SKM-1 treated with dmso at 0.1 percent for 144 hours (cell line): ENCODE results near the gene SULT1C2.

ENCODE experiments used
- DNase-seq: peaks from one replicate; lab custom pipeline; 2025; ENCODE audit not compliant: unreplicated experiment; lab: John Stamatoyannopoulos, UW

Gene SULT1C2

DNA sequence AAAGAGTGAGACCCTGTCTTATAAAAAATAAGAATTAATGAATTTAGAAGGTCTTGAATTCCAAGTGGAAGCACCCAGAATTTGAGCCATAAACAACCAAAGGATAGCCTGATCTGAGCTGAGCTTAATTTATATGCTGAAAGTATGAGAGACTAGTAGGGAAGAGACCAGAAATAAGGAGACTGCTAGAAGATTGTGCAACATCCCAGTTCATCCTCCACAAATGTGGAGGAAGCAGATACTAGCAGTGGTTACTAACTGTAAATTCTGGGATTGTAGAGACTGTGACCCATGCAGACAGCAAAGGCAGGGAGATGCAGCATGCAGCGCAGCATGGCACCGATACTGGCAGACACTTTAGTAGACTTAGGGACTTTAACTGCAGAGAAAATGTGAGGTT lies 1.5 kb upstream of the SULT1C2 start:
- peak; percentile 17 for DNase-seq

DNA sequence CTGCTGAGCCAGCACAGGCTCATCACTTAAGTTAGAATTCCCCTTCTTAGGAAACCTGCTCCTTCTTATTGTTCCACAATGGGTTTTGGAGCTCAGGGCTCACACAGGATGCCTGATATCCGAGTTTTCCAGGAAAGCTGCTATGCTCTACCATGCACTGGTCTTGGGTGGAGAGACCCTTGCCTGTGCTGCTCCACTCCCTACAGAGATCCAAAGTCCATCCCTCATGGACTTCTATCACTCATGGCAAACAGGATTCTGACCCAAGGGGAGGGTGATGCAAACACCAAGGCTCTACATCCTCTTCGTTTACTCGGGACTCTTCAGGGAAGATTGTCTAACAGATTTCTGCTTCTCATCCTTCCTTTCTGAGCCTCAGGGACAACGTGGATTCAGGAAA lies 5.2 kb downstream of the SULT1C2 start:
- no peak for DNase-seq

DNA sequence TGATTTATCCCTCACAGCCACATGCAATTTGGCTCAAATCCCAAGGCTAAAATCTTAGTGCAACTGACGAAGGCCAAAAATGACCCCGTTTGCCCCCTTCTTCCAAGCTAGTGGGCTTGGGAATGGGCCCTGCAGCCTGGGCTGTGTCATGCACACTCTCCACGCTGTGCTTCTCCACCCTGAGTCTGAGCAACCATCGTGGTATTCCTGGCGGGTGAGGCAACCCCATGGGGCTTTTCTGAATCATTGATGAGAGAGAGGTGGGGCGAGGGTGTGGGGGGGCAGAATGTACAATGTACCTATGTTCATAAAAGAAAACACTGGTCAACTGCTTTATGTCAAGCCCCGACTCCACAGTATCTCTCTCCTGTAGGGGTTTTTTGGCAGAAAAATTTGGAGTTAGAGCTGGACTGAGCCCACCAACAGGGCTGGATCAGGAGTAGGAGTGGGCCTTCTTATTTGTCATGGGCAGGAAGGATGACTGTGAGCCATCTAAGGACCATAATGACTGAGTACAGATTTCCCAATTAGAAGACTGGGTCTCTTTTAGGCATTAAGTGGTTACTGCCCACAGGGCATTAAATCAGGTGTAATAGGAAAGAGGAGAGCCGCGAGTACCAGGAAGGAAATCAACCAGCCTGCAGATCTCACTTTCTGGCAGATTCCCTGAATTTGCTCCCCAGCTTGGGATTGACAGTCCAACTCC lies 8.9 kb downstream of the SULT1C2 start:
- DNase-seq = no peak

DNA sequence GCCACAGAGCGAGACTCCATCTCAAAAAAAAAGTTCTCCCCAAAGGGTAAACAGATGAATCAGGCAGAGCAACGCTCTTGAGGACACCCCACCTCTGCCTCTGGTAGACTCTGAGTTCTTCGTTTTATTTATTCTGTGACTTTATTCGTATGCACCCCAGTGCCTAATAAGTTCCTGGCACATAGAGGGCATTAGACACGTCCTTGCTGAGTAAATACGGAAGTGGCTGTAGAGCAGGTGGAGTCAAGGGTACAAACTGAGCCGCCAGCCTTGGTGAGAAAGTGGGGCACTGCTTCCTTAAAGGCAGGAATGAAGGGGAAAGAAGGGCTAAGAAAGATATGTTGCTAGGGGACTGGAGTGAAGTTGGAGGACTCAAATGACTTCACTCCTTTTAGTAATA lies 12.9 kb downstream of the SULT1C2 start:
- no peak for DNase-seq

DNA sequence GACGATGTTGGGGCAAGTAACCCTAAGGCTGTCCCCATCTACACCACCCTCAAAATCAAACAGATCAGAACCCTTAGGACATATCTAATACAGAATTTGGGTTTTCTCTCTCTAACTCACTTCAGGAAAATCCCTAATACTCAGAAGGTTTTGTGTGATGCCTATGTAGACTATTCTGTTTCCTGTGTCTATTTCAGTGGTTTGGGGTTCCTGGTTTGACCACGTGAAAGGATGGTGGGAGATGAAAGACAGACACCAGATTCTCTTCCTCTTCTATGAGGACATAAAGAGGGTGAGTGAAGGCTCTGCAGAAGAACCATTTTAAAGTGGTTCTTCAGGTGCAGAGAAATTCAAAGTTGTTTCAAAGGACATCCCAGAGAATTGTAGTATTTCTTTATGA lies 16.3 kb downstream of the SULT1C2 start:
- no peak for DNase-seq

DNA sequence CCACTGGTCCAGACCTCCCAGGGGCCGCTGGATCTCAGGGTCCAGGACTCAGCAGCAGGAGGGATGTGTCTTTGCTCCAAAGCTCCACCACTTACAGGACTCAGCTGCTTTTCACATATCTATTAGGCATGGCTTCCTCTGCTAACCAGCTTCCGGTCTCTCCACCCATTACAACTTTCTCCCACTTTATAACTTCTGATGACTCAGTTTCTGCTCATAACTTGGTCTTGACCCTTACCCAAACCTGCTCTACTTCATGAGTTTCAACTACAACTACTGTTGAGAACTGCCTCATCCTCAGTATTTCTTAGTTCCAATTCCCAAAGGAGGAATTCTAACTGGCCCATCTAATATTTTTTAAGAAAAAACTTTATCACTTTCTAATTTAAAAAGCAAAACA lies 17.2 kb downstream of the SULT1C2 start:
- no peak for DNase-seq

DNA sequence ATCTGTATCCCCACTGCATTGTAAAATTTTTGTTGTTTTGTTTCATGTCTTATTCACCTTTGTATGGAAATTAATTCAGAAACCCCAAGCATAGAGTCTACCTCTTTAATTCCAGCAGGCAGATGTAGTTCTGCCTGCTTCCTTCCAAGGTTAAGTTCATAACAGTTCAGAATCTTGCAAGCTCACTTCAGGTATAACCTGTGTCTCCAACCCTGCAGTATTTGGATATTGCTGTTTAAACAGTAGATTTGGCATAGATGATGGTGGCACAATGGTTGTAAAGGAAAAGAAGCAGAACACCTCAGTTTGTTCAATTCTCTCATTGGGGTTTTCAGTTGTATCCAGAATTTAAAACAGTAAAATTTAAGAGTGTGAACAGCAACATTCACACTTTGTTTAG lies 21.2 kb downstream of the SULT1C2 start:
- DNase-seq = no peak

DNA sequence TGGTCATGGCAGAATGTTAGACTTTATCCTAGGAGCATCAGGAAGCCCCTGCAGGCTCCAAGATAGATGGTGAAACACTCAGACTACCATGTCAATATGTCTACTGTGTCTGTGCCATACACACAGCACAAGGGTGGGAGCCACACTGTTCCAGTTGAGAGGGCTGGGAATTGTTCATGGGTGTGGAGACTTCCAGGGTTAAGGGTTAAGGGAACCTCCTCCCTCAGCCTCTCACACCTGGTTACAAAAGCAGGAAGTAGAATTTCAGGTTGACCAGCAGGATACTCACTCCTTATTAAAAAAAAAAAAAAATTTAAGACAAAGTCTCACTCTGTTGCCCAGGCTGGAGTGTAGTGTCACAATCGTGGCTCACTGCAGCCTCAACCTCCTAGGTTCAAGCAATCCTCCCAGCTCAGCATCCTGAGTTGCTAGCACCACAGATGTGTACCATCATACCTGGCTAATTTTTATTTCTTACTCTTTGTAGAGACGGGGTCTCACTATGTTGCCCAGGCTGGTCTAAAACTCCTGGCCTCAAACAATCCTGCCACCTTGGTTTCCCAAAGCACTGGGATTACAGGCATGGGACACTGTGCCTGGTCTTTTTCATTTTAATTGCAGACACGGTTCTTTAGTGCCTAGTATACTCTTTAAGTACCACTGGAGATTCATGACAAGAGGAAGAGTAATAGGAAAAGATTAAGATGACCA lies 26.0 kb downstream of the SULT1C2 start:
- DNase-seq = no peak

DNA sequence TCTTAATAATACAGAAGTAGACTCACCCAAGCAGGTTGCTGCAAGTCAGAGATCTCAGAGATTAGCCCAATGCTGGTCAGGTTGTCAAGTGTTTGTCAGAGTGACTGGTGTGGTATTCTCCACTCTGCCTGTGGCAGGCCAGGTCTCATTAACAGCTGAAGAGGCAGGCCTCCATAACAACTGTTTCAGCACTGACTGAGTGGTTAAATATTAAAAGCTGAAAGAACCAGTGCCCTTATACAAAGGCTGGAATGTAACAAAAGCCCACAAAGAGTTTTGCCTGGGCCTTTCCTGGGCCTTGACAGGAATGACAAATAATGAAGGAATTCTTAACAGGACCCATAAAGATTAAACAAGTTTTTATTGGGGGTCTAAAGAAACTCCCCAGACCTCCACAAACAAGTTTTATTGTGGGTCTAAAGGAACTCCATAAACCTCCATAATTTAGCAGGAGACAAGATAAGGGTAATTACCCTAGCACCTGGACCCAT lies 26.8 kb downstream of the SULT1C2 start:
- no peak for DNase-seq

DNA sequence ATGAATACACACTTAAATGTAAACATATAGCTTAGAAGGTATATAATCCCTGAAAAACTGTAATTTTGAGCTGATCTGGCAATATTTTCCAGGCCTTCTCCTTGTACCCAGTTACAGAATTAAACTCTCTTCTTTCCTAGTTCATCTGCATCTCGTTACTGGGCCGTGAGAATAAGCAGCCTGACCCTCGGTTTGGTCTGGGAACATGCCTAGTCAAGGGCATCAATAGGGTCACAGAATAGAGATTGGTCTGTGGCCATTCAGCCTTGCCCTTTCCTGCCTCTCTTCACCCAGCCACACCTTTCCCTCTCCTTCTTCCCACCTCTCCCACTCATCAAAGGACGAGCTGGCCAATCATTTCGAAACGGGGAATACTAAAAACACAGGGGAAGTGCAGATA lies 27.3 kb downstream of the SULT1C2 start:
- no peak for DNase-seq

DNA sequence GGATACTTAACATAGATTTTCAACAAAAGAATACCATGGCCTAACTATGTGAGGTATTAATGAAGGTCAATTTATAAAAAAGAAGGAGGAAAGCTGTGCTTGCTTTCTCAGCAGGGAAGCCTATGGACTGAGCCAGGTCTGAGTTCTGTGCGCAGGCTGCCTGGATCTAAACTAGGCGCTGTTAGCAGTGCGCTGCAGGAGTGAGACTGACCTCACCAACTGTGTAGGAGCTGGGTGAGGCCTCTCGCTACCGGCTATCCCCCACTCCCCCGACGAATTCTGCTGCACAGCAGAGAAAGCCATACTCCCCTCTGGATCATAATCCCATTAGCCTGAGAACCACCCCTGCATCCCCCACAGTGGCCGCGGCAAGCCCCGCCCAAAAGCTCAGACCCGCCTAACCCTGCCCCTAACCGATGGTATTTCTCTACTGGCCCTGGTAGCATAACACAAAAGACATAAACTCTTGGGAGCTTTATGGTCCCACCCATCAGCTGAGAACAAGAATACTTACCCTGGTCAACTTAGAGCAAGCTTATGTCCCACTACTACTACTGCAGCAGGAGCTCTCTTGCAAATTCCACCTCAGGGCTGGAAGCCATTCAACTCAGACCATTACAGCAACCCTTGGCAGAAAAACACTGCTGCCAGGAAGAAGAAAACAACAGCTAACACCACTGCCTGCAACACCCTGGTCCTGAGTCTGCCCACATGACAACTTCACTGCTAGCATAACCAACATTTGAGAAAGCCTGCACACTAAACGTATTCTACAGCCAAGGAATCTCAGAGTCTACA lies 28.0 kb downstream of the SULT1C2 start:
- DNase-seq = no peak

DNA sequence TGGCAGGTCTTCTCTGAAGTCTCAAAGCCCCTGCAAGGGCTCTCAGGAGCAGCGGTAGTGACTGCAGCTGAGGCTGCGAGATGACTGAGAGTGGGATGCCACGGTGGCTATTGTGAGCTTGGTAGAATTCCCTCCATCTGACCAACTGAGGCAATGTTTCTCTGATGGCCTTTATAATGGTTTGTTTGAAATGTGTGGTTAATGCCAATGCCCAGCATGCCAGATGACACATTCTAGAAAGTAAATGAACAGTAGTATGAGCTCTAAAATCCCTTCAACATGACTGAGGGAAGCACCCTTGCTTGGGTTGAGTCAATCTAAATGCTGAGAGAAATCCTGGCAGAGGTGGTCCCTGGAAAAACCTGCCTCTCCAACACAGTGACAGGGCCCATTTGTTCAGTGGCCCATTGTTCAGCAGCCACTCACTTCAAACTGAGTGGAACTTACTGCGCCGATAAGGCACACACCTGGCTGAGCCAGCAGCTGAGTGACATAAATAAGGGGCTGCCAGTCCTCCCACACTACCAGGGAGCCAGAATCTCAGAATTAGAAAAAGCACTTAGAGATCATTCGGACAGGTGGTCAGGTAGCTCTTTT lies 31.7 kb downstream of the SULT1C2 start:
- no peak for DNase-seq

DNA sequence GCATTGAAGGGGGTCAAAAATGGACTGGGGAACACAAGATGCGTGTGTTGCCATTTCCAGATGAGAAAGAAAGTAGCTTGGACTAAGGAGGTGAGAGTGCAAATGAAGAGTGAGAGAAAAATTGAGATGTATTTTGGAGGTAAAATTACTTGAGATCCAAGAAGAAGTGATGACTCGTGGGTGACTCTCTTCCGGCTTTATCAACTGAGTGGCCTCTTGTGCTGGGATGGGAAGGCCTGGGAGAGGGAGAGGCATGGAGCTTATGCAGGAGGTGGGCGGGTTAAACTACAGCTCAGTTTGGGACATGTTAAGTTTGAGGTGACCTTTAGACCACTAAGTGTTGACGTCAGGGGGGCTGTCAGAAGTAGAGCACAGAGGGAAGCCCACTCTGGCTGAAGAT lies 34.9 kb downstream of the SULT1C2 start:
- DNase-seq = no peak

DNA sequence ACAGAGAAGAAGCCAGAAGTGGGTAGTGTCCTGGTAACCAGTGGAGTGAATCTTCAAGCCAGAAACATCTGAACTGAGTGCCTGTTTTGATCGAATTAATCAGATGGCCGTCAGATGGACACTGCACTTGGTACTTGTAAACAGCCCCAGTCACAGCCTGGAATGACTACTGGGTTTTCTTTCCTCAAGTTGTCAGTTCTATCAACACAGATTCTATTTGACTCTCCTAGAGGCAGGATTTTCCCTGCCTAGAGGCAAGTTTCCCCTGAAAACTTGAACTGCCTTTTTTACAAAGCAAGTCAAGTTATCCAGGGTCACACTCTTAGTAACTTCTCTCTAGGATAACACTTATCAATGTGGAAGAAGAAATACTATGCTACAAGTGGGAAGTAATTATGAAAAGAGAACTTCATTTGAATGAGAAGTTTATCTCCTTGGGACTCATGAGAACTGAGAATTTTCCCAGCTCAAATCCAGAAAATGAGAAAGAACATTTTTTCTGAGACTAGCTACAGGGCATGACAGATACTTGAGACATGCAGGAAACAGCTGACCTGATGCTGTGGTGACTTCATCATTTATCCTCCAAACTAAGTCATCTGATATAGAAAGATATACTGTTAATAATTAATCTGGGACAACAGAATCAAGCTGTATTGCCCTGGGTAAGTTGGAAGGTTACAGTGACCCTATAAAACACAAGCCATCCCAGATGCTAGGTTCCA lies 36.0 kb downstream of the SULT1C2 start:
- no peak for DNase-seq

DNA sequence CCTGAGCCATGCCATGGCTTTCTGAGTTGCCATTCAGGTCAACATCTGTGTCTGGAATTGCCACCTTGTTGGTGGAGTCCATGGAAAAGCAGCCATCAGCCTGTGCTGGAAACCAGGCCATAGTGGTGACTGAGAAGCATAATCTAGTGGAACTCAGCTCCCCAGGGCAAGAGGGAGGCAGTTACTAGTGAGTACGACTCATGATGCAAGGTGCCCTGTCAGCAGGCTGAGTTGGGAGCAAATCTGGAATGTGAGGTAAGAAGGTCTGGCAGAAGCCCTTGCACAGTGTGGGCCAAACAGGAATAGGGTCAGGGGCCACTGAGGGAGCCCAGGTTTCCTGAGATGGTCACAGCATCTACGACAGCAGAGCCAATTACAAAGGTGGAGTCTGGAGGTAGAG lies 37.1 kb downstream of the SULT1C2 start:
- DNase-seq = no peak

DNA sequence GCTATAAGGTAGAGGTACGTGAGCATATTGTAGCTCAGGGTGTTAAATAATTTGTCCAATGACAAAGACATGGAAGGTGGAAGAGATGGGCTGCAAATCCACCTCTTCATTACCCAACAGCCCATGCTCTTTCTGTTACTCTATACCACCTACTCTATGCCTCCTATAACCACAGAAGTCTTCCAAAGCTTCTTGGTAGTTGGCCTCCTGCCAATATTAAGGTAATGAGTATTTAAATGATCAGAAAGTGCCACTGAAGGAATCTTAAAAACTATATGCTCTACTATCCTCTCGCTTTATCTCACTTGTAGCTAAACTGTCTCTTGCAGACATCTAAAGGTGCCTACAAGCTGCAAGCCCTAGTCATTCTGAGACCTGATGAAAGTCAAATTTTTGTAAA lies 41.1 kb downstream of the SULT1C2 start:
- DNase-seq = no peak

DNA sequence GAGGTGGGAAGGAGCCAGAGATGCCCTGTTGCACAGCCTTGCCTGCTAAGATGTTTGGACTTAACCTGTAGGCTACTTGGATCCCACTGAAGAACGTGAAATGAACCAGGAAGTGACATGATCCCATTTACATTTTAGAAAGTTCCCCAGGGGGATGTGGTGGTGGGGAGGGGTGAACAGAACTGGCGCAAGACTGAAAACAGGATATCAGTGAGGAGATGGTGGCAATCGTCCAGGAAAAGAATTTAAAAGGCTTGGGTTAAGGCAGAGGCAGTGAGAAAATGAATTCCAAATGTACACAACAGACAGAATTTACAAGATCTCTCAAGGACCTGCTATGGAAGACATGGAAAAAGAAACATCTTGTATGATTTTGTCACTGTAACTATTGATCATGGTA lies 42.3 kb downstream of the SULT1C2 start:
- no peak for DNase-seq

DNA sequence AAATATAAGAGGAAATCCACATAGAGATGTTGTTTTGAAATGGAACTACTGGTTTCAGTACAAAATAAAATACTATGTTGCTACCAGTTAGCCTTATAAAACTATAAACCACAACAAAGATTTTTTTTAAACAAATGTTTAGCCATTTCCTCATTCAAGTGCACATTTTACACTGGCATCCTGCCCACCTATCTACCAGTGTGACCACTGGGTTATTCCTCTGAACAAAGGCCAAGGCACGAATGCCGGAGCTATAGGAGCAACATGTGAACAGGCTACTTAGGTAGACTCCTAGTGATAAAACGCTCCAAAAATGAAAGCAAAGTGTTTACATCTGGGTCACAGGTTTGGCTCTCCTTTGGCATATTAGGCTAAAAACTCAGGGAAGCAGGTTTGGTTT lies 57.3 kb downstream of the SULT1C2 start:
- no peak for DNase-seq

DNA sequence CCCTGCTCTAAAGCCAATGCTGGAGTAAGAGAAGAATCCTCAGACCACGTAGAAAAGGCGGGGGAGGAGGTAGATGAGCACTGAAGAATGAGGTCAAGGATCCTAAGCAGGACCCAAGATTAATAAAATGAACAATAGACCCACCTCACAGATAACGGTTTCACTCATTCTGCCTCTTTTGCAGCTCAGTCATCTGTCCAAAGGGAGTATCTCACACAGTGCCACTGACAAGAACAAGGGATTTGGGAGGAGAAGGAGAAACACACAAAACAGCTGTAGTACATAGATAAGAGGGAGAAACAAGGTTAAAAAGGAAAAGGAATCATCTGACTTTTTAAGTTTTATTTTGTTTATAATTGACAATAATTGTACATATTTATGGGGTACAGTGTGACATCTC lies 58.1 kb downstream of the SULT1C2 start:
- no peak for DNase-seq

DNA sequence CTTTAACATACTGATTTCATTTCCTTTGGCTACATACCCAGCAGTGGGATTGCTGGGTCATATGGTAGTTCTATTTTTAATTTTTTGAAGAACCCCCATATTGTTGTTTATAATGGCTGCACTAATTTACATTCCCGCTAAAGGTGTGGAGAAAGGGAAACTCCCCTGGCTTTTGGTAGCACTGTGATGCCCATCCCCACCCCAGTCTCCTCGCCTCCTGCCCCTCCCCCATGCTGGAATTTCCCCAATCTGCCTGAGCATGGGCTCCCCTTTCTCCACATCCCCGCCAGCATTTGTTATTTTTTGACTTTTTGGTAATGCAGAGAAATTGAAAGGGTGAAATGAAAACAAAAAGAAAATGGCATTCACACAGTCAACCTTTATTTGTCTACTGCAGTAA lies 59.1 kb downstream of the SULT1C2 start:
- no peak for DNase-seq
